CD8-positive, alpha-beta memory T cell (primary cell): ENCODE measurements around the gene SPTBN2. TPM values are rescaled to one million over a fixed set of nuclear protein-coding genes. Genes with fewer than 3 reads are reported as not detected.
A peak's percentile ranks its signal among the peaks of the same experiment; 100 is the strongest.

Source experiments
- CTCF ChIA-PET: fragments of 350-600 bp; sonication (Branson Sonifier 250); formaldehyde crosslinking; loops from one replicate; lab custom pipeline; 2021; ENCODE audit warnings: antibody characterized with exemption; lab: Charles Lee
- POLR2A ChIA-PET: fragments of 350-600 bp; sonication (Branson Sonifier 250); formaldehyde crosslinking; loops from one replicate; lab custom pipeline; 2021; ENCODE audit warnings: antibody characterized with exemption; lab: Charles Lee
- DNase-seq, 5 donors: peaks; one replicate each; pipeline versions ENCODE4 v3.0.0 to v3.0.0-alpha.2; 2020 to 2022; ENCODE audit warnings: mixed read lengths in 1 of 5
- H3K27ac ChIP-seq: one replicate; pipeline ENCODE4 v1.7.0; 2013; ENCODE audit warnings: low read depth, mild to moderate bottlenecking, low read length, moderate library complexity
- H3K27me3 ChIP-seq: 2 replicates; pipeline ENCODE4 v1.7.0; 2013; ENCODE audit warnings: low read length, mild to moderate bottlenecking; ENCODE audit not compliant: insufficient read depth, poor library complexity, severe bottlenecking
- H3K36me3 ChIP-seq: 2 replicates; pipeline ENCODE4 v1.7.0; 2013; ENCODE audit warnings: mild to moderate bottlenecking, low read length, moderate library complexity; ENCODE audit not compliant: insufficient read depth
- H3K4me1 ChIP-seq: 2 replicates; pipeline ENCODE4 v1.7.0; 2013; ENCODE audit warnings: mild to moderate bottlenecking, low read length, moderate library complexity; ENCODE audit not compliant: insufficient read depth
- H3K4me3 ChIP-seq: 2 replicates; pipeline ENCODE4 v1.7.0; 2013; ENCODE audit warnings: mild to moderate bottlenecking, low read length
- H3K9me3 ChIP-seq: 2 replicates; pipeline ENCODE4 v1.7.0; 2013; ENCODE audit warnings: mild to moderate bottlenecking, low read length
- H3K27ac Mint-ChIP-seq, 8 donors: one replicate each; pipeline ENCODE4 v1.8.0; 2020 to 2021; ENCODE audit warnings: mixed read lengths in 8 of 8, mild to moderate bottlenecking in 6 of 8, inconsistent platforms in 3 of 8, moderate library complexity in 3 of 8
- H3K27me3 Mint-ChIP-seq, 2 donors: one replicate each; pipeline ENCODE4 v1.8.0; 2020 to 2021; ENCODE audit warnings: mixed read lengths in 2 of 2, mild to moderate bottlenecking in 1 of 2, moderate library complexity in 1 of 2
- H3K36me3 Mint-ChIP-seq, 3 donors: one replicate each; pipeline ENCODE4 v1.8.0; 2020 to 2021; ENCODE audit warnings: mixed read lengths in 3 of 3, inconsistent platforms in 1 of 3, mild to moderate bottlenecking in 1 of 3
- H3K4me1 Mint-ChIP-seq, 3 donors: one replicate each; pipeline ENCODE4 v1.8.0; 2020 to 2021; ENCODE audit warnings: mixed read lengths in 3 of 3, inconsistent platforms in 1 of 3, mild to moderate bottlenecking in 1 of 3
- H3K4me3 Mint-ChIP-seq, 7 donors: one replicate each; pipeline ENCODE4 v1.8.0; 2020 to 2021; ENCODE audit warnings: mixed read lengths in 7 of 7, mild to moderate bottlenecking in 6 of 7, moderate library complexity in 4 of 7, inconsistent platforms in 2 of 7
- H3K9me3 Mint-ChIP-seq, 5 donors: one replicate each; pipeline ENCODE4 v1.8.0; 2020 to 2022; ENCODE audit warnings: mixed read lengths in 5 of 5, mild to moderate bottlenecking in 3 of 5, moderate library complexity in 2 of 5, inconsistent platforms in 1 of 5
- polyA plus RNA-seq: library from polyadenylated mRNA; unstranded; fragments of 300-500 nt; fragmentation: Illumina TruSeq; gene quantifications from one replicate; pipeline ENCODE4 v1.2.3, GENCODE V29; 2021
- total RNA-seq, 2 experiments: library from RNA; stranded (reverse); gene quantifications; one replicate each; pipeline ENCODE4 v1.2.3, GENCODE V29; 2021

SPTBN2 gene
- total and polyA plus RNA-seq, 3 experiments from 2014 or later: 0.81 to 0.84 TPM; not detected in 1

GRCh38 chr11:66697988-66698387, 31.0 kb downstream of the SPTBN2 start:
- H3K27me3 Mint-ChIP-seq: peaks cover 1 to 4% of the 10 kb centered on the region in 2 donors
- H3K4me1 ChIP-seq: no peaks in the 10 kb centered on the region
- POLR2A ChIA-PET: no interaction called here
- no peak for DNase-seq
- no peaks in the 10 kb centered on the region for H3K9me3 ChIP-seq
- H3K27ac Mint-ChIP-seq: no peak overlapping the region
- H3K4me1 Mint-ChIP-seq: peaks cover 2 to 9% (median 8%) of the 10 kb centered on the region in 3 donors
- H3K9me3 Mint-ChIP-seq: no peaks in the 10 kb centered on the region
- no peaks in the 10 kb centered on the region for H3K36me3 ChIP-seq
- H3K27me3 ChIP-seq: no peaks in the 10 kb centered on the region
- no peak overlapping the region for H3K4me3 Mint-ChIP-seq
- H3K27ac ChIP-seq: no peak overlapping the region
- CTCF ChIA-PET: interaction anchor here (1.1 kb wide), 1 partner anchor 20 kb away, joined by 3 read pairs; no protein-coding TSS in a partner anchor
- H3K4me3 ChIP-seq: no peak overlapping the region
- no peaks in the 10 kb centered on the region for H3K36me3 Mint-ChIP-seq

- Histone ChIP-seq H3K9me3 (no peaks in the 10 kb centered on the region), H3K36me3 (no peaks in the 10 kb centered on the region), H3K27ac (no peak overlapping the region), H3K27me3 (no peaks in the 10 kb centered on the region), H3K4me1 (no peaks in the 10 kb centered on the region), H3K4me3 (no peak overlapping the region)
- POLR2A ChIA-PET: no interaction called here
- no peaks in the 10 kb centered on the region for H3K9me3 Mint-ChIP-seq
- peak overlapping the region in 1 of 8 donors; percentile 81 for H3K27ac Mint-ChIP-seq
- H3K36me3 Mint-ChIP-seq: no peaks in the 10 kb centered on the region
- H3K4me1 Mint-ChIP-seq: peaks cover 0 to 2% (median under 1%) of the 10 kb centered on the region in 3 donors
- H3K27me3 Mint-ChIP-seq: peaks cover 1 to 7% of the 10 kb centered on the region in 2 donors
- no peak for DNase-seq
- H3K4me3 Mint-ChIP-seq: no peak overlapping the region
- CTCF ChIA-PET: interaction anchor here (0.9 to 2.8 kb wide), 5 partner anchors 11 to 172 kb away, joined by 3 to 22 read pairs (median 4); no protein-coding TSS in a partner anchor
Observed at GRCh38 chr11:66696146-66696545, 32.9 kb downstream of the SPTBN2 start.

- CTCF ChIA-PET: interaction anchor here (1.1 to 2.8 kb wide), 5 partner anchors 12 to 186 kb away, joined by 3 to 22 read pairs (median 4); no protein-coding TSS in a partner anchor
- no peaks in the 10 kb centered on the region for H3K9me3 Mint-ChIP-seq
- H3K27me3 Mint-ChIP-seq: peaks cover 1 to 7% of the 10 kb centered on the region in 2 donors
- H3K4me1 Mint-ChIP-seq: peaks cover 0 to 2% (median 0%) of the 10 kb centered on the region in 3 donors
- no peaks in the 10 kb centered on the region for H3K9me3 ChIP-seq
- no peaks in the 10 kb centered on the region for H3K36me3 Mint-ChIP-seq
- no peak overlapping the region for H3K27ac Mint-ChIP-seq
- no peaks in the 10 kb centered on the region for H3K27me3 ChIP-seq
- no peak overlapping the region for H3K4me3 Mint-ChIP-seq
- no peak overlapping the region for H3K27ac ChIP-seq
- no peaks in the 10 kb centered on the region for H3K4me1 ChIP-seq
- POLR2A ChIA-PET: no interaction called here
- peak; percentile 69 to 86 (median 76) for DNase-seq
- no peaks in the 10 kb centered on the region for H3K36me3 ChIP-seq
- no peak overlapping the region for H3K4me3 ChIP-seq
Observed at GRCh38 chr11:66694732-66695207, 34.2 kb downstream of the SPTBN2 start.

- no peak overlapping the region for H3K4me3 ChIP-seq
- H3K4me3 Mint-ChIP-seq: no peak overlapping the region
- H3K27me3 ChIP-seq: no peaks in the 10 kb centered on the region
- peak in 1 of 5 donors; percentile 40 for DNase-seq
- no peak overlapping the region for H3K27ac Mint-ChIP-seq
- no peaks in the 10 kb centered on the region for H3K4me1 ChIP-seq
- peaks cover 0 to 2% (median 0%) of the 10 kb centered on the region in 3 donors for H3K4me1 Mint-ChIP-seq
- no peaks in the 10 kb centered on the region for H3K9me3 ChIP-seq
- H3K9me3 Mint-ChIP-seq: no peaks in the 10 kb centered on the region
- peaks cover 1 to 7% of the 10 kb centered on the region in 2 donors for H3K27me3 Mint-ChIP-seq
- ChIA-PET CTCF (interaction anchor here (1.1 to 1.8 kb wide), 3 partner anchors 30 to 189 kb away, joined by 3 to 4 read pairs (median 3); no protein-coding TSS in a partner anchor), POLR2A (no interaction called here)
- no peak overlapping the region for H3K27ac ChIP-seq
- no peaks in the 10 kb centered on the region for H3K36me3 Mint-ChIP-seq
- H3K36me3 ChIP-seq: no peaks in the 10 kb centered on the region
Observed at GRCh38 chr11:66694056-66694410, 35.0 kb downstream of the SPTBN2 start.

- ChIA-PET POLR2A (interaction anchor here (0.5 kb wide), 1 partner anchor 9 kb away, joined by 5 read pairs; no protein-coding TSS in a partner anchor), CTCF (interaction anchor here (1.1 to 1.8 kb wide), 5 partner anchors 30 to 190 kb away, joined by 3 to 4 read pairs (median 3); no protein-coding TSS in a partner anchor)
- H3K36me3 ChIP-seq: no peaks in the 10 kb centered on the region
- H3K27ac ChIP-seq: no peak overlapping the region
- H3K4me1 ChIP-seq: no peaks in the 10 kb centered on the region
- H3K27me3 Mint-ChIP-seq: peaks cover 0 to 7% of the 10 kb centered on the region in 2 donors
- H3K9me3 Mint-ChIP-seq: no peaks in the 10 kb centered on the region
- DNase-seq: peak in 1 of 5 donors; percentile 16
- H3K27me3 ChIP-seq: no peaks in the 10 kb centered on the region
- no peak overlapping the region for H3K27ac Mint-ChIP-seq
- H3K4me3 ChIP-seq: no peak overlapping the region
- no peak overlapping the region for H3K4me3 Mint-ChIP-seq
- peaks cover 0 to 2% (median 0%) of the 10 kb centered on the region in 3 donors for H3K4me1 Mint-ChIP-seq
- no peaks in the 10 kb centered on the region for H3K36me3 Mint-ChIP-seq
- no peaks in the 10 kb centered on the region for H3K9me3 ChIP-seq
Observed at GRCh38 chr11:66693356-66694055, 35.5 kb downstream of the SPTBN2 start.

GRCh38 chr11:66692871-66693331, 36.1 kb downstream of the SPTBN2 start:
- no peak overlapping the region for H3K27ac Mint-ChIP-seq
- Histone ChIP-seq H3K9me3 (no peaks in the 10 kb centered on the region), H3K27ac (no peak overlapping the region), H3K27me3 (no peaks in the 10 kb centered on the region), H3K36me3 (no peaks in the 10 kb centered on the region), H3K4me1 (no peaks in the 10 kb centered on the region), H3K4me3 (no peak overlapping the region)
- DNase-seq: peak in 1 of 5 donors; percentile 29
- POLR2A ChIA-PET: interaction anchor here (0.5 kb wide), 1 partner anchor 8 kb away, joined by 5 read pairs; no protein-coding TSS in a partner anchor
- H3K4me1 Mint-ChIP-seq: peaks cover 0 to 2% (median 0%) of the 10 kb centered on the region in 3 donors
- H3K4me3 Mint-ChIP-seq: no peak overlapping the region
- H3K36me3 Mint-ChIP-seq: no peaks in the 10 kb centered on the region
- H3K27me3 Mint-ChIP-seq: peaks cover 0 to 7% of the 10 kb centered on the region in 2 donors
- no peaks in the 10 kb centered on the region for H3K9me3 Mint-ChIP-seq
- CTCF ChIA-PET: interaction anchor here (1.2 to 1.8 kb wide), 4 partner anchors 31 to 189 kb away, joined by 3 to 4 read pairs (median 3); no protein-coding TSS in a partner anchor

GRCh38 chr11:66692446-66692845, 36.6 kb downstream of the SPTBN2 start:
- Histone ChIP-seq H3K27me3 (no peaks in the 10 kb centered on the region), H3K36me3 (no peaks in the 10 kb centered on the region), H3K9me3 (no peaks in the 10 kb centered on the region), H3K27ac (no peak overlapping the region), H3K4me3 (no peak overlapping the region), H3K4me1 (no peaks in the 10 kb centered on the region)
- peak in 1 of 5 donors; percentile 39 for DNase-seq
- H3K4me1 Mint-ChIP-seq: peaks cover 0 to 2% (median 0%) of the 10 kb centered on the region in 3 donors
- ChIA-PET CTCF (interaction anchor here (1.2 to 1.8 kb wide), 3 partner anchors 140 to 189 kb away, joined by 3 to 4 read pairs (median 3); no protein-coding TSS in a partner anchor), POLR2A (no interaction called here)
- H3K27ac Mint-ChIP-seq: no peak overlapping the region
- H3K27me3 Mint-ChIP-seq: peaks cover 0 to 7% of the 10 kb centered on the region in 2 donors
- no peaks in the 10 kb centered on the region for H3K36me3 Mint-ChIP-seq
- H3K4me3 Mint-ChIP-seq: no peak overlapping the region
- no peaks in the 10 kb centered on the region for H3K9me3 Mint-ChIP-seq
